Stimulated activated CD4-positive, alpha-beta T cell treated with anti-CD3 and anti-CD28 coated beads, TNF-alpha, amount 100 ng/mL, for 4 hours (primary cell): ENCODE data around the gene SCNN1G.
"Not testable (repeated sequence)": the region's sequence is repeated elsewhere in the genome, so short reads cannot be mapped to it uniquely, and the experiment has no call there.

ENCODE experiments used
- DNase-seq, 3 experiments: peaks; one replicate each; pipeline ENCODE4 v3.0.0-alpha.2; 2020; ENCODE audit warnings: low read depth in 3 of 3

Gene SCNN1G

DNA sequence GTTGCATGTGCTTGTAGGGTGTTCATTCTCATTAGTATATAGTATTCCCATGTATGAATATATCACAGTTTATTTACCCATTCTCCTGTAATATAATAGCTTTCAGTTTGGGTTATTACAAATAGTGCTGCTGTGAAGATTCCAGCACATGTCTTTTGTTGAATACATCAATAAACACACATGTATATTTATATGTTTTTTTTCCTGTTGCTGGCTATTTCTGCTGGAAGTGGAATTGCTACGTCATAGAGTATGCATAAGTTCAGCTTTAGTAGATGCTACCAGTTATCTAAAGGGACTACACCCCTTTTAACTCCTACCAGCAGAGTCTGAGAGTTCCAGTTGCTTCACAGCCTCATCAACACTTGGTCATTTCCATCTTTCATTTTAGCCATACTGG is 67.3 kb downstream of the SCNN1G start:
- DNase-seq = no peak

GRCh38 chr16:23252310-23252709 is 69.8 kb downstream of the SCNN1G start:
- DNase-seq = no peak

- DNase-seq = not testable (repeated sequence)
These were observed 71.1 kb downstream of the SCNN1G start for GRCh38 chr16:23253650-23254049.

DNA sequence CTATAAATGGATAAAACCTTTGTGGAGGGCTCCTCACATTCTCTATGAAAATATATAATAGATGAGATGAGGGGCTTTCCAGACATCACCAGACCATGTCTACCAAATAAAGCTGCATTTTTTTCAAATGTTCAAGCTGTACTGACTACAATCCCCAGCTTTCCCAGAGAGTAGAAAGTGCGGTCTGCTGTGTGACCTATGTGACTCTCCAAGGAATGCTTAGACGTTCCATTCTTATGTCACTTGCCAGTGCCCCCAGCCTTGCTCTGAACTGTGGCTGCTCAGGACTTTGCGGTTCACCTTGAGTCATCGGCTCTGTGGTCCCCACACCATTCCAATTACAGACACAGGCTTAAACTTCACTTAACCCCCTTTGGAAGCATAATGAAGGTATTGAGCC is 71.8 kb downstream of the SCNN1G start:
- no peak for DNase-seq

DNA sequence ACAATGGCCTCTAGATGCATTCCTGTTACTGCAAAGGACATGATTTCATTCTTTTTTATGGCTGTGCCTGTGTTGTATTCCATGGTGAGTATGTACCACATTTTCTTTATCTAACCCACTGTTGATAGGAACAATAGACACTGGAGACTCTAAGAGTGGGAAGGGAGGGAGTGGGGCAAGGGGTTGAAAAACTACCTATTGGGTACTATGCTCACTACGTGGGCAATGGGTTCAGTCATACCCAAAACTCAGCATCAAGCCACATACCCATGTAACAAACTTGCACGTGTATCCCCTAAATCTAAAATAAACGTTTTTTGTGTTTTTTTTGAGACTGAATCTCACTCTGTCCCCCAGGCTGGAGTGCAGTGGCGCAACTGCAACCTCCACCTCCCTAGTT is 72.5 kb downstream of the SCNN1G start:
- no peak for DNase-seq

GRCh38 chr16:23256440-23256839 is 73.9 kb downstream of the SCNN1G start:
- DNase-seq = no peak

DNA sequence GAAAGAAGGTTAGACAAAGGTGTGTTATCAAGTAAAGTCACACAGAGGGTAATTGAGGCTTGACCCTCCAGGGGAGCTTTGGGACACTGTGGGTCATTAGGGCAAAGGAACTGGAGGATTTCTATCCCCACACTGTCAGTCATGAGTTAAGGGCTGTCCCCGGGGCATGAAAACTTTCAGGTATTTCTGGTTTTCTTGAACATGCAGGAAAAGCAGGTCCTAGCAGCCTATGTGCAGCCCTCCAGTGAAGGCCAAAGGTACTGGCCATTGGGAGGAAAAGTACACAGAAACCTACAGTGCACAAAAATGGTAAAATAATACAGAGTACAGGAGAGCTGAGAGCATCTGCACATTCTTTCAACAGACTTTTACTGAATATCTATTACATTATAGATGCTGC is 75.1 kb downstream of the SCNN1G start:
- no peak for DNase-seq

- DNase-seq = no peak
These were observed 76.3 kb downstream of the SCNN1G start for GRCh38 chr16:23258919-23259237.
